ENCODE measurements around the gene RPS14. TPM values are rescaled to one million over a fixed set of nuclear protein-coding genes. Genes with fewer than 3 reads are reported as not detected.

Gene RPS14
- total and polyA plus RNA-seq, 4 experiments from 2014 or later = 5,260 to 9,996 (median 6,720) TPM

GRCh38 chr5:150438873-150439546 lies 10.5 kb downstream of the RPS14 start:
- no peak overlapping the region for H3K27ac ChIP-seq (ENCODE audit: low read depth, low read length)
- H3K36me3 ChIP-seq (ENCODE audit: insufficient read depth, low read length) = peaks cover 11% of the 10 kb centered on the region
- no peak overlapping the region for H3K4me3 ChIP-seq (ENCODE audit: low read length in 2 of 2)
- no peak for DNase-seq
- CTCF ChIA-PET (ENCODE audit: partially characterized antibody) = interaction anchor here (0.7 to 5.8 kb wide), 8 partner anchors 9 to 281 kb away, joined by 3 to 30 read pairs (median 4); partner anchors contain the start of genes CD74 and RPS14
- Mint-ChIP-seq H3K27me3 (no peaks in the 10 kb centered on the region), H3K4me3 (peak overlapping the region in 1 of 8 donors; percentile 48), H3K4me1 (peaks cover 7 to 17% (median 10%) of the 10 kb centered on the region in 4 donors), H3K9me3 (peaks cover 0 to 4% (median 0%) of the 10 kb centered on the region in 8 donors), H3K36me3 (peaks cover 9 to 27% of the 10 kb centered on the region in 2 donors), H3K27ac (peak overlapping the region in 1 of 7 donors; percentile 86)
- POLR2A ChIA-PET (ENCODE audit: partially characterized antibody) = interaction anchor here (1.2 to 1.3 kb wide), 2 partner anchors 11 to 30 kb away, joined by 4 read pairs; partner anchors contain the start of gene RPS14
- H3K9me3 ChIP-seq (ENCODE audit: control insufficient read depth in 1 of 2, low read length in 2 of 2) = no peaks in the 10 kb centered on the region
- no peaks in the 10 kb centered on the region for H3K27me3 ChIP-seq (ENCODE audit: insufficient read depth, low read length)
- intact Hi-C loops (cut with micrococcal nuclease) = no loop called here
- peaks cover 8% of the 10 kb centered on the region for H3K4me1 ChIP-seq (ENCODE audit: insufficient read depth, low read length)

DNA sequence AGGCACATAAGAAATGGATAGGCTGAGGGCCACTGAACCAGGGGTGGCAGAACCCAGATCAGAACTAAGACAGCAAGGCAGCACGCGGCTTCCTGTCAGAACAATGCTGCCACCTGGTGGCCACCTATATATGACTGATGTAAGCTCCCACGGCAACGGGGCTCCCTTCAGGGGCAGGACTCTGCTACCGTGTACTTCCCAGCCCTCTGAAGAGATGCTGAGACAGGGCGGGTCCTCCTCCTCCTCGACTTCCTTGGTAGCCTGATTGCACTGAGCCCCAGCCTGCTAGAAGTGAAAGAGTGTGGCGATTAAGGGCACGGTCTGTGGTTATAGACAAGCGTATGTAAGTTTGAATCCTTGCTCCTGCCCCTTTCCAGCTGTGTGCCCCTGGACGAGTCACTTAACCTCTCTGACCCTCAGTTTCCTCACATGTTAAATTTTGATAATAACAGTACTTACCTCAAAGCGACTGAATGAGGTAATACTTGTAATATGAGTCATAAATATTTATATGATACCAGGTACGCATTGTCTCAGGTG lies 13.3 kb downstream of the RPS14 start:
- H3K4me1 ChIP-seq (ENCODE audit: insufficient read depth, low read length) = peaks cover 8% of the 10 kb centered on the region
- peak; percentile 86 to 92 (median 88) for DNase-seq
- Mint-ChIP-seq H3K4me3 (peak overlapping the region; percentile 39 to 80 (median 67)), H3K27ac (peak overlapping the region; percentile 14 to 92 (median 90)), H3K27me3 (no peaks in the 10 kb centered on the region), H3K36me3 (peaks cover 0 to 4% of the 10 kb centered on the region in 2 donors), H3K9me3 (no peaks in the 10 kb centered on the region), H3K4me1 (peaks cover 6 to 10% (median 8%) of the 10 kb centered on the region in 4 donors)
- H3K27ac ChIP-seq (ENCODE audit: low read depth, low read length) = no peak overlapping the region
- CTCF ChIA-PET (ENCODE audit: partially characterized antibody) = interaction anchor here (0.5 to 5.9 kb wide), 19 partner anchors 9 to 273 kb away, joined by 3 to 48 read pairs (median 5); partner anchors contain the start of genes CD74 and RPS14
- H3K9me3 ChIP-seq (ENCODE audit: control insufficient read depth in 1 of 2, low read length in 2 of 2) = no peaks in the 10 kb centered on the region
- no peak overlapping the region for H3K4me3 ChIP-seq (ENCODE audit: low read length in 2 of 2)
- H3K36me3 ChIP-seq (ENCODE audit: insufficient read depth, low read length) = no peaks in the 10 kb centered on the region
- POLR2A ChIA-PET (ENCODE audit: partially characterized antibody) = interaction anchor here (1.0 to 1.9 kb wide), 3 partner anchors 13 to 26 kb away, joined by 5 to 14 read pairs (median 9); partner anchors contain the start of genes CD74 and RPS14
- no peaks in the 10 kb centered on the region for H3K27me3 ChIP-seq (ENCODE audit: insufficient read depth, low read length)
- intact Hi-C loops (cut with micrococcal nuclease) = loop anchor here (1.0 kb wide), 5 partner anchors 13 to 218 kb away; partner anchors contain the start of genes CD74, RPS14 and TCOF1

- H3K36me3 ChIP-seq (ENCODE audit: insufficient read depth, low read length) = no peaks in the 10 kb centered on the region
- no peak overlapping the region for H3K27ac ChIP-seq (ENCODE audit: low read depth, low read length)
- Mint-ChIP-seq H3K4me3 (no peak overlapping the region), H3K4me1 (peaks cover 6 to 10% (median 8%) of the 10 kb centered on the region in 4 donors), H3K27ac (no peak overlapping the region), H3K36me3 (no peaks in the 10 kb centered on the region), H3K27me3 (no peaks in the 10 kb centered on the region), H3K9me3 (no peaks in the 10 kb centered on the region)
- ChIA-PET POLR2A (ENCODE audit: partially characterized antibody) (no interaction called here), CTCF (ENCODE audit: partially characterized antibody) (interaction anchor here (0.6 to 5.9 kb wide), 7 partner anchors 15 to 204 kb away, joined by 3 to 48 read pairs (median 5); partner anchors contain the start of genes CD74 and RPS14)
- intact Hi-C loops (cut with micrococcal nuclease) = no loop called here
- H3K4me1 ChIP-seq (ENCODE audit: insufficient read depth, low read length) = peaks cover 8% of the 10 kb centered on the region
- H3K4me3 ChIP-seq (ENCODE audit: low read length in 2 of 2) = no peak overlapping the region
- H3K27me3 ChIP-seq (ENCODE audit: insufficient read depth, low read length) = no peaks in the 10 kb centered on the region
- no peaks in the 10 kb centered on the region for H3K9me3 ChIP-seq (ENCODE audit: control insufficient read depth in 1 of 2, low read length in 2 of 2)
- no peak for DNase-seq
These were observed 15.1 kb downstream of the RPS14 start for GRCh38 chr5:150434464-150434863.

GRCh38 chr5:150431574-150431973 lies 18.0 kb downstream of the RPS14 start:
- POLR2A ChIA-PET (ENCODE audit: partially characterized antibody) = no interaction called here
- DNase-seq = no peak
- no peaks in the 10 kb centered on the region for H3K36me3 Mint-ChIP-seq
- H3K27ac Mint-ChIP-seq = no peak overlapping the region
- H3K27me3 Mint-ChIP-seq = no peaks in the 10 kb centered on the region
- H3K27me3 ChIP-seq (ENCODE audit: insufficient read depth, low read length) = no peaks in the 10 kb centered on the region
- no peak overlapping the region for H3K4me3 ChIP-seq (ENCODE audit: low read length in 2 of 2)
- peaks cover 6 to 9% (median 7%) of the 10 kb centered on the region in 4 donors for H3K4me1 Mint-ChIP-seq
- H3K27ac ChIP-seq (ENCODE audit: low read depth, low read length) = no peak overlapping the region
- no peak overlapping the region for H3K4me3 Mint-ChIP-seq
- H3K4me1 ChIP-seq (ENCODE audit: insufficient read depth, low read length) = peaks cover 8% of the 10 kb centered on the region
- intact Hi-C loops (cut with micrococcal nuclease) = no loop called here
- CTCF ChIA-PET (ENCODE audit: partially characterized antibody) = no interaction called here
- H3K36me3 ChIP-seq (ENCODE audit: insufficient read depth, low read length) = no peaks in the 10 kb centered on the region
- H3K9me3 Mint-ChIP-seq = no peaks in the 10 kb centered on the region
- no peaks in the 10 kb centered on the region for H3K9me3 ChIP-seq (ENCODE audit: control insufficient read depth in 1 of 2, low read length in 2 of 2)

GRCh38 chr5:150431048-150431447 lies 18.5 kb downstream of the RPS14 start:
- DNase-seq = no peak
- intact Hi-C loops (cut with micrococcal nuclease) = no loop called here
- peaks cover 3% of the 10 kb centered on the region for H3K4me1 ChIP-seq (ENCODE audit: insufficient read depth, low read length)
- H3K9me3 ChIP-seq (ENCODE audit: control insufficient read depth in 1 of 2, low read length in 2 of 2) = no peaks in the 10 kb centered on the region
- no peaks in the 10 kb centered on the region for H3K36me3 ChIP-seq (ENCODE audit: insufficient read depth, low read length)
- H3K4me3 ChIP-seq (ENCODE audit: low read length in 2 of 2) = no peak overlapping the region
- Mint-ChIP-seq H3K4me1 (peaks cover 2 to 3% (median 3%) of the 10 kb centered on the region in 4 donors), H3K9me3 (no peaks in the 10 kb centered on the region), H3K27me3 (no peaks in the 10 kb centered on the region), H3K4me3 (no peak overlapping the region), H3K27ac (no peak overlapping the region), H3K36me3 (no peaks in the 10 kb centered on the region)
- H3K27ac ChIP-seq (ENCODE audit: low read depth, low read length) = no peak overlapping the region
- ChIA-PET POLR2A (ENCODE audit: partially characterized antibody) (no interaction called here), CTCF (ENCODE audit: partially characterized antibody) (no interaction called here)
- no peaks in the 10 kb centered on the region for H3K27me3 ChIP-seq (ENCODE audit: insufficient read depth, low read length)

DNA sequence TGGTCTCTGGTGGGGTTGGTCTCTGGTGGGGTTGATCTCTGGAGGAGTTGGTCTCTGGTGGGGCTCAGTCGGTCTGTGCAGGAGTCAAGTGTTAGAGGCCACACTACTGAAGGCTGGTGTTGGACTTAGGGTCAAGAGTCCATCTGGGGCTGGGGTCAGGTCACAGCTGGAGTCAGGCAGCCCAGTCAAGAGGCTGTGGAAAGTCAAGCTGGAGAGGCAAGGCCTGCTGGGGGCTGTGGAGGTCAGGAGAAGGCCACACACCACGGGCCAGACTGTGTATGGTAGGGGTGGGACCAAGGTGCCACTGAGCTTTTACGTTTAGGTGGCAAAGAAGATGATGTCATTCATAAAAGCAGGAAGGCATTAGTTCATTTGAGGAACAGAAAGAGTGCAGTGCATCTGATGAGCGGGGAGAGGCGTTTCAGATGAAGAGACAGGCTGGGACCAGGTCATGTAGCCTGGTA lies 20.1 kb downstream of the RPS14 start:
- Histone ChIP-seq H3K27ac (ENCODE audit: low read depth, low read length) (no peak overlapping the region), H3K36me3 (ENCODE audit: insufficient read depth, low read length) (no peaks in the 10 kb centered on the region), H3K9me3 (ENCODE audit: control insufficient read depth in 1 of 2, low read length in 2 of 2) (no peaks in the 10 kb centered on the region), H3K27me3 (ENCODE audit: insufficient read depth, low read length) (no peaks in the 10 kb centered on the region), H3K4me3 (ENCODE audit: low read length in 2 of 2) (no peak overlapping the region), H3K4me1 (ENCODE audit: insufficient read depth, low read length) (no peaks in the 10 kb centered on the region)
- no peaks in the 10 kb centered on the region for H3K4me1 Mint-ChIP-seq
- DNase-seq = no peak
- H3K27ac Mint-ChIP-seq = peak overlapping the region in 1 of 7 donors; percentile 35
- CTCF ChIA-PET (ENCODE audit: partially characterized antibody) = no interaction called here
- no peaks in the 10 kb centered on the region for H3K27me3 Mint-ChIP-seq
- intact Hi-C loops (cut with micrococcal nuclease) = no loop called here
- no peaks in the 10 kb centered on the region for H3K9me3 Mint-ChIP-seq
- POLR2A ChIA-PET (ENCODE audit: partially characterized antibody) = no interaction called here
- no peak overlapping the region for H3K4me3 Mint-ChIP-seq
- H3K36me3 Mint-ChIP-seq = no peaks in the 10 kb centered on the region

GRCh38 chr5:150428978-150429377 lies 20.6 kb downstream of the RPS14 start:
- CTCF ChIA-PET (ENCODE audit: partially characterized antibody) = interaction anchor here (0.6 kb wide), 1 partner anchor 139 kb away, joined by 3 read pairs; no protein-coding TSS in a partner anchor
- POLR2A ChIA-PET (ENCODE audit: partially characterized antibody) = no interaction called here
- Histone ChIP-seq H3K4me3 (ENCODE audit: low read length in 2 of 2) (no peak overlapping the region), H3K36me3 (ENCODE audit: insufficient read depth, low read length) (no peaks in the 10 kb centered on the region), H3K4me1 (ENCODE audit: insufficient read depth, low read length) (no peaks in the 10 kb centered on the region), H3K27ac (ENCODE audit: low read depth, low read length) (no peak overlapping the region), H3K9me3 (ENCODE audit: control insufficient read depth in 1 of 2, low read length in 2 of 2) (no peaks in the 10 kb centered on the region), H3K27me3 (ENCODE audit: insufficient read depth, low read length) (no peaks in the 10 kb centered on the region)
- intact Hi-C loops (cut with micrococcal nuclease) = no loop called here
- no peaks in the 10 kb centered on the region for H3K9me3 Mint-ChIP-seq
- no peak for DNase-seq
- no peak overlapping the region for H3K4me3 Mint-ChIP-seq
- no peak overlapping the region for H3K27ac Mint-ChIP-seq
- H3K4me1 Mint-ChIP-seq = no peaks in the 10 kb centered on the region
- no peaks in the 10 kb centered on the region for H3K36me3 Mint-ChIP-seq
- H3K27me3 Mint-ChIP-seq = no peaks in the 10 kb centered on the region
